Suprapubic skin (tissue), 3 donors: ENCODE results near the gene NR4A1.

Source experiments
- POLR2AphosphoS5 ChIP-seq, 3 donors: sonication (generic); formaldehyde crosslinking; IDR thresholded peaks; one replicate each; pipeline ENCODE4 v1.6.1; 2017; ENCODE audit warnings: antibody characterized with exemption in 3 of 3
- TF ChIP-seq, protein P1 (sequence below), 2 donors: fragments of 200-600 bp in 1 of 2; fragments of 450-650 bp in 1 of 2; sonication (generic) in 1 of 2; IDR thresholded peaks; one replicate each; pipeline ENCODE4 v1.5.1; 2016 to 2019; ENCODE audit warnings: antibody characterized with exemption in 2 of 2, mild to moderate bottlenecking in 1 of 2, moderate library complexity in 1 of 2

DNA sequence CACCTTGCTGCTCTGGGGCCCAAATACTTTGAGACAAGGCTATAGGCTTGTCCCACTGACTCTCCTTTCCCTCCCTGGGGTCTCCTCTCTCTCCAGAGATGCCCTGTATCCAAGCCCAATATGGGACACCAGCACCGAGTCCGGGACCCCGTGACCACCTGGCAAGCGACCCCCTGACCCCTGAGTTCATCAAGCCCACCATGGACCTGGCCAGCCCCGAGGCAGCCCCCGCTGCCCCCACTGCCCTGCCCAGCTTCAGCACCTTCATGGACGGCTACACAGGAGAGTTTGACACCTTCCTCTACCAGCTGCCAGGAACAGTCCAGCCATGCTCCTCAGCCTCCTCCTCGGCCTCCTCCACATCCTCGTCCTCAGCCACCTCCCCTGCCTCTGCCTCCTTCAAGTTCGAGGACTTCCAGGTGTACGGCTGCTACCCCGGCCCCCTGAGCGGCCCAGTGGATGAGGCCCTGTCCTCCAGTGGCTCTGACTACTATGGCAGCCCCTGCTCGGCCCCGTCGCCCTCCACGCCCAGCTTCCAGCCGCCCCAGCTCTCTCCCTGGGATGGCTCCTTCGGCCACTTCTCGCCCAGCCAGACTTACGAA is 3.1 kb downstream of the NR4A1 start:
- TF ChIP-seq, protein P1, sequence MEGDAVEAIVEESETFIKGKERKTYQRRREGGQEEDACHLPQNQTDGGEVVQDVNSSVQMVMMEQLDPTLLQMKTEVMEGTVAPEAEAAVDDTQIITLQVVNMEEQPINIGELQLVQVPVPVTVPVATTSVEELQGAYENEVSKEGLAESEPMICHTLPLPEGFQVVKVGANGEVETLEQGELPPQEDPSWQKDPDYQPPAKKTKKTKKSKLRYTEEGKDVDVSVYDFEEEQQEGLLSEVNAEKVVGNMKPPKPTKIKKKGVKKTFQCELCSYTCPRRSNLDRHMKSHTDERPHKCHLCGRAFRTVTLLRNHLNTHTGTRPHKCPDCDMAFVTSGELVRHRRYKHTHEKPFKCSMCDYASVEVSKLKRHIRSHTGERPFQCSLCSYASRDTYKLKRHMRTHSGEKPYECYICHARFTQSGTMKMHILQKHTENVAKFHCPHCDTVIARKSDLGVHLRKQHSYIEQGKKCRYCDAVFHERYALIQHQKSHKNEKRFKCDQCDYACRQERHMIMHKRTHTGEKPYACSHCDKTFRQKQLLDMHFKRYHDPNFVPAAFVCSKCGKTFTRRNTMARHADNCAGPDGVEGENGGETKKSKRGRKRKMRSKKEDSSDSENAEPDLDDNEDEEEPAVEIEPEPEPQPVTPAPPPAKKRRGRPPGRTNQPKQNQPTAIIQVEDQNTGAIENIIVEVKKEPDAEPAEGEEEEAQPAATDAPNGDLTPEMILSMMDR (IDR thresholded peaks at IDR 0.05): no peak
- no peak for TF ChIP-seq POLR2AphosphoS5 (IDR thresholded peaks at IDR 0.05)
